Stimulated activated CD8-positive, alpha-beta memory T cell treated with anti-CD3 and anti-CD28 coated beads, Interleukin-15, amount 100 ng/mL, for 48 hours (primary cell): ENCODE data around the gene ZNF17.

Source experiments
- DNase-seq, 2 donors: peaks; one replicate each; pipeline ENCODE4 v3.0.0-alpha.2; 2020; ENCODE audit warnings: low read depth in 2 of 2

Gene ZNF17

GRCh38 chr19:57434386-57435061 is 23.6 kb downstream of the ZNF17 start:
- DNase-seq, result no peak

- DNase-seq, result peak; percentile 93 to 94
These were observed 24.4 kb downstream of the ZNF17 start, which contains the start of gene ZNF749 for GRCh38 chr19:57435062-57435978. Gene ZNF749 (plus strand): TSS chr19:57435325. CDS start chr19:57435579, 254 bp downstream.

GRCh38 chr19:57436417-57436816 is 25.5 kb downstream of the ZNF17 start:
- DNase-seq, result no peak

- no peak for DNase-seq
These were observed 27.0 kb downstream of the ZNF17 start for GRCh38 chr19:57437931-57438330.

GRCh38 chr19:57438925-57439324 is 28.0 kb downstream of the ZNF17 start:
- no peak for DNase-seq

GRCh38 chr19:57441979-57442752 is 31.2 kb downstream of the ZNF17 start:
- DNase-seq, result no peak

GRCh38 chr19:57443121-57443696 is 32.2 kb downstream of the ZNF17 start:
- no peak for DNase-seq

GRCh38 chr19:57452307-57452706 is 41.3 kb downstream of the ZNF17 start:
- no peak for DNase-seq

- no peak for DNase-seq
These were observed 54.9 kb downstream of the ZNF17 start for GRCh38 chr19:57465680-57466381.

GRCh38 chr19:57466489-57466888 is 55.5 kb downstream of the ZNF17 start:
- DNase-seq, result no peak
